Ishikawa (cell line): Measurements from ENCODE around the gene ARID4B.

Experiments used
- CEBPB ChIP-seq: IDR thresholded peaks from 2 replicates; pipeline ENCODE4 v1.6.1; 2012
- CREB1 ChIP-seq: IDR thresholded peaks from 2 replicates; pipeline ENCODE4 v1.6.1; 2012; ENCODE audit warnings: low read depth
- EGR1 ChIP-seq: IDR thresholded peaks from 2 replicates; pipeline ENCODE4 v1.6.1; 2012
- EP300 ChIP-seq: IDR thresholded peaks from 2 replicates; pipeline ENCODE4 v1.6.1; 2012; ENCODE audit warnings: borderline replicate concordance
- FOXM1 ChIP-seq: IDR thresholded peaks from 2 replicates; pipeline ENCODE4 v1.6.1; 2012; ENCODE audit warnings: low read depth, borderline replicate concordance
- NFIC ChIP-seq: IDR thresholded peaks from 2 replicates; pipeline ENCODE4 v1.6.1; 2012
- RAD21 ChIP-seq: IDR thresholded peaks from 2 replicates; pipeline ENCODE4 v1.6.1; 2012; ENCODE audit warnings: low read depth
- TAF1 ChIP-seq: IDR thresholded peaks from 2 replicates; pipeline ENCODE4 v1.6.1; 2012; ENCODE audit warnings: low read depth, mild to moderate bottlenecking
- TCF12 ChIP-seq: IDR thresholded peaks from 2 replicates; pipeline ENCODE4 v1.6.1; 2012; ENCODE audit warnings: low read depth
- TEAD4 ChIP-seq: IDR thresholded peaks from 2 replicates; pipeline ENCODE4 v1.6.1; 2012
- YY1 ChIP-seq: IDR thresholded peaks from 2 replicates; pipeline ENCODE4 v1.6.1; 2012; ENCODE audit warnings: low read depth
- ZBTB7A ChIP-seq: IDR thresholded peaks from 2 replicates; pipeline ENCODE4 v1.6.1; 2012; ENCODE audit warnings: low read depth
- TF ChIP-seq, protein P1 (sequence below): IDR thresholded peaks from 2 replicates; pipeline ENCODE4 v1.6.1; 2012
- TF ChIP-seq, protein P2 (sequence below): IDR thresholded peaks from 2 replicates; pipeline ENCODE4 v1.6.1; 2012; ENCODE audit warnings: low read depth, mild to moderate bottlenecking
- TF ChIP-seq, protein P3 (sequence below): IDR thresholded peaks from 2 replicates; pipeline ENCODE4 v1.6.1; 2012

ARID4B gene

DNA sequence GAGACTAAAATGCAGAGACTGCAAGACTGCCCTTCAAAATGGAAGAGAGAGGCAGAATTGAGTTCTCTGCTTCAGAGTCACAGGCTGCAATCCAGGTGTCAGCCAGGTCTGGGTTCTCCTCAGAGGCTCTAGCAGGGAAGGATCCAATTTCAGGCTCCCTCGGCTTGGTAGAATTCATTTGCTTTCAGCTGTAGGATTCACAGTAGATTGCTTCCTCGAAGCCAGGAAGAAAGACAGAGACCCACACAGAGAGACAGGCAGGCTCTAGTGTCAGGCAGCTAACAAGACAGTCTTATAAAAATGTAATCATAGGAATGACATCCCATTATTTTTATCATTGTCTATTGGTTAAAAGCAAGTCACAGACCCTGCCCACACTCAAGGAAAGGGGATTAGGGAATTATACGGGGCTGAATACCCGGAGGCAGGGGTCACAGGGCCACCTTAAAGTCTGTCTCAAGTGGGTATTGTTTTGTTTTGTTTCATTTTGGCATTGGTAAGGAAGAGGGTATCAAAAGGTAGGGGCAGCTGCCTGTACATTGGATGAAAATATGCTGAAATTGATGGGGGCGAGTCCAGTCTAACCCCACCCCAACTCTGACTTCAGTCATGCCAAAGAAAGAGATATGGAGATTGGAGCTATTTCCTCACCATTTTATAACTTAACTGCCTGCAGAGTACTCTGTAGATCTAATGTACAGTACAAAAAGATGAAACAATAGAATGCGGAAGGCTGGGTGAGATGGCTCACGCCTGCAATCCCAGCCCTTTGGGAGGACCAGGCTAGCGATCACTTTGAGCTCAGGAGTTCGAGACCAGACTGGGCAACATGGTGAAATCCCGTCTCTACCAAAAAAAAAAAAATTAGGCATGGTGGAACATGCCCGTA lies 29.8 kb upstream of the ARID4B start:
- TF ChIP-seq YY1 (no peak), CEBPB (no peak), ZBTB7A (no peak), FOXM1 (no peak), RAD21 (no peak), CREB1 (no peak), EGR1 (no peak), TAF1 (no peak), TCF12 (no peak), NFIC (no peak), TEAD4 (no peak), EP300 (no peak)
- TF ChIP-seq, protein P1, sequence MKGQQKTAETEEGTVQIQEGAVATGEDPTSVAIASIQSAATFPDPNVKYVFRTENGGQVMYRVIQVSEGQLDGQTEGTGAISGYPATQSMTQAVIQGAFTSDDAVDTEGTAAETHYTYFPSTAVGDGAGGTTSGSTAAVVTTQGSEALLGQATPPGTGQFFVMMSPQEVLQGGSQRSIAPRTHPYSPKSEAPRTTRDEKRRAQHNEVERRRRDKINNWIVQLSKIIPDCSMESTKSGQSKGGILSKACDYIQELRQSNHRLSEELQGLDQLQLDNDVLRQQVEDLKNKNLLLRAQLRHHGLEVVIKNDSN: no peak
- TF ChIP-seq, protein P2, sequence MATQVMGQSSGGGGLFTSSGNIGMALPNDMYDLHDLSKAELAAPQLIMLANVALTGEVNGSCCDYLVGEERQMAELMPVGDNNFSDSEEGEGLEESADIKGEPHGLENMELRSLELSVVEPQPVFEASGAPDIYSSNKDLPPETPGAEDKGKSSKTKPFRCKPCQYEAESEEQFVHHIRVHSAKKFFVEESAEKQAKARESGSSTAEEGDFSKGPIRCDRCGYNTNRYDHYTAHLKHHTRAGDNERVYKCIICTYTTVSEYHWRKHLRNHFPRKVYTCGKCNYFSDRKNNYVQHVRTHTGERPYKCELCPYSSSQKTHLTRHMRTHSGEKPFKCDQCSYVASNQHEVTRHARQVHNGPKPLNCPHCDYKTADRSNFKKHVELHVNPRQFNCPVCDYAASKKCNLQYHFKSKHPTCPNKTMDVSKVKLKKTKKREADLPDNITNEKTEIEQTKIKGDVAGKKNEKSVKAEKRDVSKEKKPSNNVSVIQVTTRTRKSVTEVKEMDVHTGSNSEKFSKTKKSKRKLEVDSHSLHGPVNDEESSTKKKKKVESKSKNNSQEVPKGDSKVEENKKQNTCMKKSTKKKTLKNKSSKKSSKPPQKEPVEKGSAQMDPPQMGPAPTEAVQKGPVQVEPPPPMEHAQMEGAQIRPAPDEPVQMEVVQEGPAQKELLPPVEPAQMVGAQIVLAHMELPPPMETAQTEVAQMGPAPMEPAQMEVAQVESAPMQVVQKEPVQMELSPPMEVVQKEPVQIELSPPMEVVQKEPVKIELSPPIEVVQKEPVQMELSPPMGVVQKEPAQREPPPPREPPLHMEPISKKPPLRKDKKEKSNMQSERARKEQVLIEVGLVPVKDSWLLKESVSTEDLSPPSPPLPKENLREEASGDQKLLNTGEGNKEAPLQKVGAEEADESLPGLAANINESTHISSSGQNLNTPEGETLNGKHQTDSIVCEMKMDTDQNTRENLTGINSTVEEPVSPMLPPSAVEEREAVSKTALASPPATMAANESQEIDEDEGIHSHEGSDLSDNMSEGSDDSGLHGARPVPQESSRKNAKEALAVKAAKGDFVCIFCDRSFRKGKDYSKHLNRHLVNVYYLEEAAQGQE: no peak
- TF ChIP-seq, protein P3, sequence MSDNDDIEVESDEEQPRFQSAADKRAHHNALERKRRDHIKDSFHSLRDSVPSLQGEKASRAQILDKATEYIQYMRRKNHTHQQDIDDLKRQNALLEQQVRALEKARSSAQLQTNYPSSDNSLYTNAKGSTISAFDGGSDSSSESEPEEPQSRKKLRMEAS: no peak

DNA sequence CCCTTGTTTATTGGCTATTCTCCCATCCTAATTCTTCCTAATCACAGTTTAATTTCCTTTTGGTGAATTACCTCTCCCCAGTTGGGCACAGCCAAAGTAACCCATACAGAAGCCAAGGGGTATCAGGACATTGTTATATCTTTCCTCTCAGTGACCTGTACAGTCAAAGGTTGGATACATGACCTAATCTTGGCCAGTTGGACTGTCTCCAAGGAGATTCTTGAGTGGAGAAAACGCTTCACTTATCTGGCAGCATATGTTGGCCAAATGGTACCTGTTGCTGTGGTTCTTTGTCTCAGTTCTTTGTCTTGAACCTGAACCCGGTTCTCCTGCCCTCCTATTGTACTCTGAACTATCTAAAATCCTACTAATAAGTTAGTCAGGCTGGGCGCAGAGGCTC lies 23.9 kb upstream of the ARID4B start:
- TF ChIP-seq RAD21 (no peak), EP300 (no peak), TCF12 (no peak), TEAD4 (no peak), FOXM1 (no peak), YY1 (no peak), ZBTB7A (no peak), NFIC (no peak), CEBPB (no peak), CREB1 (no peak)
- TF ChIP-seq, protein P2: no peak
- TF ChIP-seq, protein P3: no peak
- TF ChIP-seq, protein P1: no peak

DNA sequence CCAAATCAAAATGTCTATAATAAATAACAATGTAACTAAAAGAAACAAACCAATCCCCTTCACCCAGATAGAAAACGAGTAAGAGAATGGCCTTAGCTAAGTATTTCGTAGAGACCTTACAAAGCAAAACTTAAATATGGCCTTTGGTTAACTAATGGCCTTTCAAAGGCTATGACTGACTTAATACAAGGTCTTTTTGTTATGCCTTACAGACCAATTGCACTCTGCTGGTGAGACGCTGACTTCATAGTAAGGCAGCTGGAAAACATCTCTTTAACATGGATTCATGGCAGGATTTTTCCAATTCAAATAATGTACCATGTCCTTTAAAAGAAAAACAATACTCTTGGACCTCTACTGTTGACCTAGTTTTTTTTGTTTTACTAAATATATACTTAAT lies 23.5 kb upstream of the ARID4B start:
- TF ChIP-seq TAF1: no peak
- TF ChIP-seq CEBPB: no peak
- no peak for TF ChIP-seq ZBTB7A
- TF ChIP-seq TEAD4: no peak
- TF ChIP-seq, protein P3: no peak
- TF ChIP-seq, protein P1: no peak
- TF ChIP-seq, protein P2: no peak
- TF ChIP-seq FOXM1: no peak
- no peak for TF ChIP-seq NFIC
- TF ChIP-seq EGR1: no peak
- TF ChIP-seq EP300: no peak
- TF ChIP-seq RAD21: no peak
- TF ChIP-seq CREB1: no peak
- no peak for TF ChIP-seq TCF12
- TF ChIP-seq YY1: no peak
